T47D (cell line): ENCODE results near the gene COG5.
A peak's percentile ranks its signal among the peaks of the same experiment; 100 is the strongest.
"Not testable (repeated sequence)": the region's sequence is repeated elsewhere in the genome, so short reads cannot be mapped to it uniquely, and the experiment has no call there.

Experiments
- DNase-seq, 2 experiments: peaks; one replicate each; pipeline versions ENCODE4 v3.0.0 to v3.0.0-alpha.2; 2011 to 2012; ENCODE audit warnings: low read depth in 1 of 2, low spot score in 1 of 2
- JUND ChIP-seq: IDR thresholded peaks from 2 replicates; pipeline ENCODE4 v1.6.1; 2012; ENCODE audit warnings: low read depth
- in situ Hi-C: cut with HindIII; loops from 2 replicates; pipeline ENCODE4 v1.10.0; 2016; ENCODE audit warnings: low sequenced_read_pairs, low pct_unique_long_range_greater_than_20kb

COG5 gene

GRCh38 chr7:107234436-107234835 lies 329.3 kb downstream of the COG5 start:
- in situ Hi-C loops, result no loop called here
- no peak for TF ChIP-seq JUND

GRCh38 chr7:107233981-107234380 lies 329.7 kb downstream of the COG5 start:
- no peak for TF ChIP-seq JUND
- in situ Hi-C loops, result no loop called here
- DNase-seq, result peak in 1 of 2 experiments; percentile 4

More at GRCh38 chr7:107234436-107234835, 329.3 kb downstream of the COG5 start:
- DNase-seq, result peak in 1 of 2 experiments; percentile 61

GRCh38 chr7:107233174-107233573 lies 330.5 kb downstream of the COG5 start:
- in situ Hi-C loops, result no loop called here
- DNase-seq, result peak in 1 of 2 experiments; percentile 3
- no peak for TF ChIP-seq JUND

- no peak for TF ChIP-seq JUND
- DNase-seq, result no peak
- in situ Hi-C loops, result no loop called here
These were observed 331.1 kb downstream of the COG5 start for GRCh38 chr7:107232568-107233090.

GRCh38 chr7:107230334-107230733 lies 333.4 kb downstream of the COG5 start:
- no peak for DNase-seq
- no peak for TF ChIP-seq JUND
- in situ Hi-C loops, result no loop called here

- no peak for TF ChIP-seq JUND
- in situ Hi-C loops, result no loop called here
- DNase-seq, result no peak
These were observed 335.4 kb downstream of the COG5 start for GRCh38 chr7:107228291-107228690.

GRCh38 chr7:107224374-107225223 lies 339.1 kb downstream of the COG5 start:
- no peak for DNase-seq
- in situ Hi-C loops, result no loop called here
- TF ChIP-seq JUND, result no peak

GRCh38 chr7:107220806-107221205 lies 342.9 kb downstream of the COG5 start:
- in situ Hi-C loops, DNase-seq: not testable (repeated sequence)

- TF ChIP-seq JUND, result no peak
- in situ Hi-C loops, result no loop called here
- DNase-seq, result no peak
These were observed 343.4 kb downstream of the COG5 start for GRCh38 chr7:107220356-107220755.

- no peak for DNase-seq
- in situ Hi-C loops, result no loop called here
- TF ChIP-seq JUND, result no peak
These were observed 344.0 kb downstream of the COG5 start for GRCh38 chr7:107219563-107220244.

- no peak for DNase-seq
- in situ Hi-C loops, result no loop called here
- no peak for TF ChIP-seq JUND
These were observed 349.8 kb downstream of the COG5 start for GRCh38 chr7:107213945-107214344.

GRCh38 chr7:107213193-107213788 lies 350.4 kb downstream of the COG5 start:
- in situ Hi-C loops, result no loop called here
- DNase-seq, result no peak

GRCh38 chr7:107212725-107213124 lies 351.0 kb downstream of the COG5 start:
- in situ Hi-C loops, result no loop called here
- DNase-seq, result no peak
- TF ChIP-seq JUND, result no peak

More at GRCh38 chr7:107213193-107213788, 350.4 kb downstream of the COG5 start:
- no peak for TF ChIP-seq JUND
